Measurements from ENCODE around the gene ZNF140.

- TF ChIP-seq CTCF (IDR thresholded peaks at IDR 0.05) (no peak), POLR2A (IDR thresholded peaks at IDR 0.05) (no peak)
Measured at GRCh38 chr12:133120385-133121191, 39.9 kb downstream of the ZNF140 start.

All from thyroid gland (tissue), 4 donors.